Stimulated activated CD8-positive, alpha-beta memory T cell treated with anti-CD3 and anti-CD28 coated beads, Interleukin-4, amount 100 ng/mL, for 24 hours (primary cell): ENCODE results near the gene PTPRE.
"Not testable (repeated sequence)": the region's sequence is repeated elsewhere in the genome, so short reads cannot be mapped to it uniquely, and the experiment has no call there.

Experiments used
- DNase-seq: peaks from one replicate; pipeline ENCODE4 v3.0.0-alpha.2; 2020; ENCODE audit warnings: low read depth

The PTPRE gene

DNA sequence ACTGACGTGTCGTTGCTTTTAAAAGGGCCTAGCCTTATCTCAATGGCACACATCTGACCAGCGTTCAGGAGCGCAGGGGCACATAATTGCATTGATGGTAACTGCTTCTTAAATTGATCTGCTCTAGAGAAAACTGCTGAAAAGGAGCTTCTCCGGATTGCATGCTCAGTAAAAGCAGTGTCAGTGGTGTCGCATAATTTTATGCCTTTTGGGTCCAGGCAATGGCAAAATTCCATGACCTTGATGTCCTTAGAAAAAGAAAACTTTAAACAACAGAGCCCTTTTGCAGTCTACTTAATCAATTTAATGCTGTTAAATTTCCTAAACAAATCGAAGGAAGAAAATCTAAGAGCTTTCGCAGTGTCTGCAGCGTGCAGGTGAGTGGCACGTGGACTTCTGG is 75.7 kb downstream of the PTPRE start:
- no peak for DNase-seq

DNA sequence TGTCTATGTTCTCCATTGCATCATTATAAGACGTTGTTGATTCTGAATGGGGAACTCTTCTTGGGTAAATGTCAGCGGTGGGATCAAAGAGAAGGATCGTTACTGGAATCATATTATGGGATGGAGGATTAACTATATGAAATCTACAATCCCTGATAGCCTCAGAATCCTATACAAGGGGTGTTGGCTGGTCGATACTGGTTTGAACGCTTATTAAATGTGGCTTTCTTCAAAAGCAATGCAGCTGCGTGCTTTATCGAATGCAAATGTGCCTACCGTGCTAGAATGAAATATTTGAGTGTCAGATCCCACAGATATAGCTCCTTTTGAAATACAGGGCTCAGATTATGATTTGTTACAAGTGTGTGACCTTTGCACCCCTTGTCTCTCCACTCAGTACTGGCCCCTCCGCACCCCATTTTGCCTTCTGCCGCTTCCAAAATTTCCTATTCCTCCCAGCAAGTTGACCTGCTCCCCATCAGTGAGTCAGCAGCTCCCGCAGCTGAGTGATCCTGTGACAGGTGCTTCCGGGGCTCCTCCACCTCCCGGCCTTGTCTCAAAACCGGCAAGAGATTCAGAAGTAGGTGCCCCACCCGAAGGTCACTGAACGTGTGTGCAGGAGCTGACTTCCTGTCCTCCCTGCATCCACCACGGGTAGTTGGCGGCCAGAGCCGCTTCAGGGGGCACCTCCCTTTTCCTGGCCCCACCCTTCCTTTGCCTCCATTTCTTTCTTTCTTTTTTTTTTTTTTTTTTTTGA is 76.6 kb downstream of the PTPRE start:
- DNase-seq: no peak

DNA sequence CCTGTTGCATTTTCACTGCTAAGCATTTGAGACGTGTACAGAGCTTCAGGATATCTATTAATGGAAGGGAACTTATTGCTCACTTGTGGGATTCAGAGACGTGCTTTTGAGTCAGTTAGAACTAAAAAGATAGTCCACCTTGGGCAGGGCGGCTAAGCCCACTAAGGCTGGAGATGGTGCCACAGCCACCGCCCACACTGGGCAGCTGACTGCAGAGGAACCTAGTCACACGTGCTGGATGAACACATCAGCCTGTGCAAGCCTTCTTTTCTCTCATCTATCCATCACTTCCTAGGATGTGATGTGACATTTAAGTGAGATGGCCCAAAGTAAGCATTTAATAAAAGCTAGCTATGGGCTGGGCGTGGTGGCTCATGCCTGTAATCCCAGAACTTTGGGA is 78.0 kb downstream of the PTPRE start:
- no peak for DNase-seq

DNA sequence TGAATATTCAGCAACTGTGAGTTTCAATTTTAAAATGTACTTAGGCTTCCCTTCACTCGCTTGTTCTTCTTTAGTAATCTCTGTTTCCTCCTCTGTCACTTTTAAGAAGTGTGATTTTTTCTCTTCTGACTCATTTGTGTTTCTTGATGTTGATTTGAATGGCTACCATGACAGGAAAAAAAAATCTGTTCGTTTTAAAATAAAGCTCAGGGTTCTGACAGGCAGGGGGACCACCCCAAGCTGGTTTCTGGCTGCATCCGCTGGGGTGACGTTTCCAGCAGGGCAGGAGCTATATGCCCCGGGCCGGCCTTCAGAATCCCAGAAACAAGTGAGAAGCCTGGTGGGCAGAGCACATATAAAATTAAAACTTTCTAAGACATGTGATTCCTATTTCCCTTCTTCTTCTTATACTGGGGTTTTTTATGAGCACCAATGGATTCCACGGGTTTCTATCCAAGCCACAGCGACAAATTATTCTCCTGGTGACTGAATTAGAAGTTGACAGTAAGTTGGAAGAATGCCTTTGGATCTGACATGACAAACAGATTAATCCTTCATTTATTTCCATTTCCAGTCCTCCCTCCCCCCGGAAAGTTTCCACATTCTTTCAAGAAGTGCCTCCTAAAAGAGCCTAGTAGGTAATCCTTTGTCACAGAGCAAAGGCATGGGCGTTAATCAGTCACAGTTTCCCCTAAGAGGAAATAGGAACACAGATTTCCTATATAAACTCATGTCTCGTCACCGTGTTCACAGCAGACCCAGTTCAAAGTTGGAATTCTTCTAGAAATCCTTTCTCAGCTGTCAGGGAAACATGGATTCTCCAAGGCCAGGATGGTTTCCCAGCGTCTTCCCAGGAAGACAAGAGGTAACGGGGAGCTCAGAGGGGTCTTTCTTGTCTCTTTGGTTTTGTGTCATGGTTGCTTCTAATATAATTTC is 79.9 kb downstream of the PTPRE start:
- DNase-seq: no peak

DNA sequence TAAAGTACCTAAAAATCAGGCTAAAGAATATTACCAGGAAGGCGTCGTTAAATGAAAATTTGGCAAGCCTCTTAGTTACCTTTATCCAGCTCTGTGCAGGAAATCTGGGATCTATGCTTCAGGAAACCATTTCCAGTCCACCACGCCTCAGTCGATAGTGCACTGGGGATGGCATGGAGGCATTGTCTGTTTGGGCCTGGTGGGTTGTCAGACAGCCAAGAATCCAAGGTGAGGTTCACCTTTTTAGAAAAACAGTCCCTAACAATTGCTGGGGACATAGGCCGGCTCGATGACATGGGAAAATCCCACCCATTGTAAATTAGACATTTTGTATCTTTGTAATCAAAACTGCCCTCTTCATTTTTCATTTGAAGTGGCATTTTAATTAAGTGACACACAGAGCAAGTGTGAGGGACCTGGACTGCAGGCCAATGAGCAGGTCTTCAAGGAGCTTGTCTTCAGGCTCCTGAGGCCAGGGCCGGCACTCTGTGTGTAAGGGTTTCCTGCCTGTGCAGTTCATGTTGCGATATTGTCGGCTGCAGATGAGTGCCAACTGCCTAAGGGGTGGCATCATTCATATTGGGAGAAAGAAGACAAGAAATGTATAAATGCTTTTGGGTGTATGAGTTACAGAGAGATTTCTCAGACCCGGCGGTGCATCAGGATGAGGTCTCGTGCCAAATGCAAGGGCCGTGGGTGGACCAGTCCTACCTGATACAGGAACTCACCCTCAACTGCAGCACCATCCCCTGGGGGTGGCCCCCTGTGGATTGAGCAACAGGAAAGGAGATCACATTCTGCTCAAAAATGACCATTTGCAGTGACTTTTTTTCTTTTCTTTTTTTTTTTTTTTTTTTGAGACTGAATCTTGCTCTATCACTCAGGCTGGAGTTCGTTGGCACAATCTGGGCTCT is 80.8 kb downstream of the PTPRE start:
- DNase-seq: no peak

DNA sequence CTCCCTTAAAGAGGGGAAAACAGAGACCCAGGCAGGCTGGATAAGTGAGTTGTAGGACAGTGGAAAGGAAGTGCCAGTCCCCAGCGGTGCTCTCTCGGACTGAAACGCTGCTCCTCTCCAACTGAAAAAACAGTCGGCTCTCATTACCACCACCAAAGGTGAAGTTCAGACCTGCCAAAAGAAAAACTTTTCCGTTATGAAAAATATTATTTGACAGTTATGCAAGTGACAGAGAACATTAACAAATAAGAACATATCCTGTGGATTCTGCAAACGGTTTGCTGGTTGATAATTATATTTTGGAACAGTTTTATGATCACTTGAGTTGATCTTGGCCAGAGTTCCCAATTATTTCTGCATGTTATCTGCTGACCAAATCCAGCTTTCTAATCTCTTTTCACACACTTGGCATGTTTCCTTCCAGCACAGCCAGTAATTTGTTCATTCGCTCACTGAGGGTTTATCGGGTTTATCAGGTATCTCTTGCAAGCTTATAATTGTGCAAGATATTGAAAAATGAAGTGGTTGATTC is 82.6 kb downstream of the PTPRE start:
- no peak for DNase-seq

DNA sequence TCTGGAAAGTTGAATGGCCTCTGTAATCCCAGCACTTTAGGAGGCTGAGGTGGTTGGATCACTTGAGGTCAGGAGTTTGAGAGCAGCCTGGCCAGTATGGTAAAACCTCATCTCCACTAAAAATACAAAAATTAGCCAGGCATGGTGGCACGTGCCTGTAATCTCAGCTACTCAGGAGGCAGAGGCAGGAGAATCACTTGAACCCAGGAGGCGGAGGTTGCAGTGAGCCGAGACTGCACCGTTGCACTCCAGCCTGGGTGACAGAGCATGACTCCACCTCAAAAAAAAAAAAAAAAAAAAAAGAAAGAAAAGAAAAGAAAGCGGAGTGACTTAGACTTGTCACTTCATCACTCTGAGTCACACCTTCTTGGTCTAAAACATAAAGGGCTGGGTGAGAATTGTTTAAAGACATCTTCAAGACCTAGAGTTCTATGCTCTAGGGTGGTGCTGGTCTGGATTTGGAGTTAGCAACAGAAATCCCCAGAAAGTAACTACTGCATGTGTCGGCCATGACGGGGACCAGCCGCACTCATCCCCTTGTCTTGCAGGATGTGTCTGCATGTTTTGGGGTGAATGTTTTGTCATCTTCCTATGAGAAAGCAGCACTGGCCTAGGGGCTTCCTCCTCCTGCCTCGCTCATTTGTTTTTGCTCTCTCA is 83.4 kb downstream of the PTPRE start:
- not testable (repeated sequence) for DNase-seq

DNA sequence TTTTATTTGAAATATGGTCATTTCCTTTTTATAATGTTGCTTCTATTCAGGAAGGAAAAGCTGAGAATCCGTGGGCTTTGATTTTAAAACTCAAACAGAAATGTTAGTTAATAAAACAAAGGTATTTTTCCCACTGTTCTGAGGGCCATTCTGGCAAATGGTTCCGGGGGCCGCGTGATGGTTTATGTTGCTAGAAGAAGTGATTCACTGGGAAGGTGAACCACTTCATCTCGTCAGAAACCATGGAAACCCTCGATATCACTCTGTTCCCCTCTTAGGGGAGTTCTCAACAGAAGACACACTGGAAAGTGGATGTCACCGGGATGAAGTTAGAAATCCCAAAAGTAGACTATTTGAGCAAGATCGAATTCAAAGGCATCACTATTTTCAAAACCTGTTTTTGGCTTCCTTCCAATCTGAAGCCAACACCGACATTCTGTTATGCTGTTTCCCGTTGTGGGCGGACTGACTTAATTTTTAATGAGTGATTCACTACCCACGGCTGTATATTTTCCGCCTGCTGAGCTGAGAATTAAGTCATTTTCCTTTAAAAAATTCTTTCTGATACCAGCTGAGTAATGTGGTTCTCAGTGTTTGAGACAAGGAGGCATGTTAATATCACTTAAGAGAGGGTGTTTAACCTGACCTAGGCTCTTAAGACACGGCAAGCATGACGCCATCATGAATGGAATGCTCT is 84.1 kb downstream of the PTPRE start:
- DNase-seq: peak; percentile 32

DNA sequence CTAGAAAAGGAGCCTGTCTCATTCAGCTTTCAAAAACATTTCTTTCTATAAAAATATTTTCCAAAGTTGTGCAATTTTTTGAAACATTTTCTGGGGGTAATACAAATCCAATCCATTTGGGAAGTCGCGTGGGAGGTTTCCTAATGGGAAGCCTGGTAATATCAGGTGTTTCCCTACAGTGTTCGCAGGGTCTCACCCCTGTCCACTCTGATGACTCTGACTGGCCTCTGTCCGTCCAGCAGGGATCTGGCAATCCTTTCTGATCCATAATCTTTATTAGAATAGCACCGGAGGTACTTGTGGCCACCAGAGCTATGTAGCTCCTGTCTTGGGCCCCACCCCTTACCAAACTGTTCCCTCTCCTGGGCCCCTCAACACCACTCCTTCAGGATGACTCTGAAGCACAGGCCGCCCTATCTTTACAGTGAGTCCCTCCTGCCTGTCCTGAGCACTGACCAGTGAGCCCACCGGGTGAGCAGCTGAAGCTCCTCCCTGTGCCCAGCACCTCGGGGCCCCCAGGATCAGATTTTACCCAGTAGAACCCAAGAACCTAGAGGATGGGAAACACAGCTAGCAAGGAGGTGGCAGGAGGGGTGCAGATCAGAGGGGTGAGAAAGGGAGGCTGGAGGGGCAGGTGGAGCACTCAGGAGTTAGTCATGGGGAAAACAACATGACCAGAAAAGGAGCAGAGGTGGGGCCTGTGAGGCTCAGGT is 84.8 kb downstream of the PTPRE start:
- DNase-seq: no peak

DNA sequence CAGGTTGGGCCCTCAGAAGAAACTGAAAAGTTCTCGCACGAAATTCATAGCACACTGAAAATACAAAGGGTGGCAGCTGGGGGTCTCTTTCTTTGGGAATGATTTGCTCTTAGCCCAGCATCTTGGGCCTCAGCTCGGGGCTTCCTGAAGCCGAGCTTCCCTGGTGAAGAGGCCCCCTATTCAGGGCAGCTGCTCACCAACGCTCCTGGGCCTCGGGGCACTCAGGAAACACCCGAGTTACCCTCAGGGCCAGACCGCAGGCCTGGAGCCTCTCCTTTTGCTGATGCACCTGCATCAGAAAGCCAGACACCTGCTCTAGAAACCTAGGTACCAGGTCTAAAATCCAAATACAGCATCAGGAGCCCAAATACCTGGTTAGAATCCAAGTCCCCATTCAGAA is 85.5 kb downstream of the PTPRE start:
- DNase-seq: no peak

DNA sequence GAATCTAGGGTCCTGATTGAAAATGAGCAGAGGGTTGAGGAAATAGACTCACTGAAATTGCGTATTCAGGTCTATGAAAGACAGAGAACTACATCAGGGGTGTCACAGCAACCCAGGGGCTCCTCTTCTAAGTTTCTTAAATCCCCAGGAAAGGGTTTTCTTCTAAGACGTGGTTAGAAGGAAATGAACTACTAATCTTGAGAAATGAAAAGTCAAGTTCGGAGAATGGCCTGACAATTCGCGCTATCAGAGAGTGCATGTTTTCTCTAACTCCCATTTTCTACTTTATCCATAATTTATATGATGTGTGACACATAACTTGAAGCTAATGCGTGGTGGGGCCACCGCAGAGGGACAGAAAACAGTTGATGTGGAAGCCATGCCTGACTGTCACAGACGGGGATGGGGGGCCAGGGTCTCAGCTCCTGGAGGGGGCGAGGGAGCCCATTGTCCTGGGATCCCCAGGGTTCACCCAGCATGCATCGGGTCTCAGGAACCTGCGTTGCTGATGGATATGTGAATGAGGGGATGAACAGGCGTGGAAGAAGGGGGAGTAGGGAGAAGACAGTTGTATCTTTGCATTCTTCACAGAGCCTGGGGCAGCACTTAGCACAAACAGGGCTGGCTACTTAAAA is 86.3 kb downstream of the PTPRE start:
- no peak for DNase-seq

DNA sequence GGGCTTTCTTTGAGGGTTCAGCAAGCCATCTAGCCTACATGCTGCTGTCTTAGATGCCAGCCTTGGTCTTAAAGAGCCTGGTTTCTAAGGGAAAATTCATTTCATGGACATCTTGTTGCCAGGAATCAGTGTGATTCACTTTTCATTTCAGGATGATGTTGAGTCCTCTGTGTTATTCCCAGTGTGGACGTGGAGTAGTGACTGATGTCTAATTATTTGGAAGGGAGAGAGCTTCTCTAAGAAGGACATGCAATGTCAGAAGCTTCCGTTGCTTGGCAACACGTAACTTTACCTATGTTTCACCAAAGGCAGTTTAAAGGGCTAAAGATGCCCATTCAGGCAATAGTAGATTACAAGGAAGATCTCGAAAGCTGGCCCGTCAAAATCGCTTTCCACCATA is 89.0 kb downstream of the PTPRE start:
- no peak for DNase-seq

DNA sequence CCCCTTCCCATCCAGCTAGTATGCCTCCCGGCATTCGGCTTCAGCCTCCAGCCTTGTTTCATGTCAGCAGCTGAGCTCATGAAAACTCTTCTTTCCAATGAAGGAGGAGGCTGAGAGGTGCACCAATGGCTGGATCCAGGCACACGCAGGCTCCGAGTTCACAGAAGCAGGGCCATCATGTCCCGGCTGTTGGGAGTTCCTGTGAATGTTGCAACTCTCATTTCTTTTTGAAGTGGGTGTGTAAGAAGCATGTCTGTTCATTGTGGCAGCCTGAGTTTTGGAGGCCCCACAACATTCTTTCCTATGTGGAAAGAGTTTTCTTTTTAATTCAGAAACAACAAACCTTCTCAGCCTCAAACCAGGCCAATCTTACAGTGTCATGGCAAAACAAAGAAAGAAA is 89.7 kb downstream of the PTPRE start:
- DNase-seq: no peak

DNA sequence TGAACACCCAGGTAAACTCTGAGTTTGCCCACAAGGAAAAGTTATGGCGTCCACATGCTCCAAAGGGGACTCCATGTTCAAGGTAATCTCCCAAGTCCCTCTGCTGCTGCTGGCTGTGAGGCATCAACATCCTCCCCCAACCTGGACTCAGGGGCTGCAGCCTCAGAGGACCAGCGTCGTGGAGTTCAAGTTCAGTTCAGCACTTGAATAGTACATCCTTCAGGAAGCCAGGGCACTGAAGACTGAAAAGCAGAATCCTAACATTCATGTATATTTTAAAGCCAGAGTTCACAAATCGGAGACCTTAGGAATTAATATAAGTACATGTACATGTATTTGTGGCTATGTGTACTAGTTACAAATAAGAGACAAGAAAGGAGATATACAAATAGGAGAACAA is 90.4 kb downstream of the PTPRE start:
- no peak for DNase-seq

DNA sequence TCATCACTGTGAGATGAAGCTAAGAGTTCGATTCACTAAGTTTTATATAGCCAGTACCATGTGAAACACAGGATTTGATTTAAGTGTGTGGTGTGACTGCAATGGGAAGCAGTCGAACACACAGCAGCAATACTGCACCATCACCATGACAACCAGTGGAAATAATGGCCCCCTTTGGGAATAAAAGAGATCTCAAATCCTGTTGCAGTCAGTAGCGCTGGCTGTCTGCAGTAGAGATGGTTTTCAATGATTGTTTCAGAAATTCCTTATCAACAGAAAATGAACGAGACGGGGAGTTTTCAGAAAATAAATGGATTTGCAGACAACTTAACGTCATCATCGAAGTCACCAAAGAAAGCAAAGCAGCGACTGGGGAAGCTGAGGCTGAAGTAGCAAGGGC is 91.0 kb downstream of the PTPRE start:
- no peak for DNase-seq

DNA sequence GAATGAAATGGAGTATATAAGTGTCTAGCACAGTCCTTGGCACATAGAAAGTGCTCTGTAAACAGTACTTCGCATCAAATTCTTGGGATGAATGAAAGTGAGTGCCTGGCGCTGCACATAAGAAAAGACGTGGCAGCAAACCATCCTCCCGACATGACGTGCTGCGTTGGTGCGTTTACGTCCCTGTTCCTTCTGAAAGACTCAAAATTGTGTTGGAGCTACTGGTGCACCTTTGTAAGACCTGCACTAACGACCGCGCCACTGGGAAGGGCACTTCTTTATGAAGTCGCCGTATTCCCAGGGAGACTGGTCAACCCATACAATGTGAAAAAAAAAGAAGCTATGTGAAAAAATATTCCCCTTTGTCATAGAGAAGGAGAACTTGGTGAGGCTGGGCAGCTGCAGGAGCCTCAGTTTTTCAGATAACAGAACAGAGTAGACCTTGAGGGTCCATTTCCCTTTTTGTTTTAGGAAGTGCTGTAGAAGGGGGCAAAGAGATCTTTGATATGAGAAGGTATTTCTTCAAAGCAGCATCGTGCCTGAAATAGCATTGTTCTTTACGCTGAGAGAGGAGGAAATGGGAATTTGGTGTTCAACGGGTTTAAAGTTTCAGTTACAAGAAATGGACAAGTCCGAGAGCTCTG is 91.7 kb downstream of the PTPRE start:
- DNase-seq: no peak

DNA sequence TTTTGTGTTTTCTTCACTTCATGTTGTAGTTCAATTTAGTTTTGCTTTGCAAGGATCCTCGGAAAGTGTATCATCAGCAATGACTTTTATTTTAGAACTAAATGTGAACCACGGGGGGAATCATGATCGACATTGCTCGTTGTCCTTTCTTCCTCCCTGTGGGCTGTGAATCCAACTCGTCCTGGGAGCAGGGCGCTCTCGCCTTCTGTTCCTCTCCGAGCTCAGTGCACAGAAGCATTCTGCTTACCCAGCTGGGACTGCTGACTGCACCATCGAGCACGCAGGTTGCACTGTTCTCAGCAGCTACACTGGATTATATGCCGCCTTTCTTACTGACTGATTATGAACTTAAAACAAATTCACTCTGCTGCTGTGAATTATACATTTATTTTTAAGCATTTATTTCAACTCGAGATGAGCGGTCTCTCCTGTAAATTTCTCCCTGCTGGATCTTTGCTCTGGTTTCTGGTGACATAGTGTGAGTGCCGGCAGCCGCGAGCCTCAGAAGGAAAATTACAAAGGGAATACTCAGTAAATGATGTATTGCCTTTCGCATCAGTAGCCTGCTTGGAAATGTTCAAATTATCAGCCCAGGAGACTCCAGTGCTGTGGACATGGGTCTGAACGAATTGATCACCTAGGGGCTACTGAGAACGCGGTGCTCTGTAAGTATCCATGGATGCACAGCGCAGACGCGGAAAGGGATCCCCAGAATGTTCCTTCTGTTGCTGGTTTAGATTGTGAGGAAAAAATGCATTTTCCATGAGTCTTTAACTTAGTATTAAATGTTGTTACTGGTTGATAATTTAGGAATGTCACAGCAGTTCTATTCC is 92.6 kb downstream of the PTPRE start:
- no peak for DNase-seq
